H1 (cell line): ENCODE measurements around the gene SERPINB5. TPM values are rescaled to one million over a fixed set of nuclear protein-coding genes. Genes with fewer than 3 reads are reported as not detected.

Experiments used
- ATF3 ChIP-seq: IDR thresholded peaks from 2 replicates; pipeline ENCODE4 v1.6.1; 2011; ENCODE audit warnings: low read depth, mild to moderate bottlenecking, low read length; ENCODE audit not compliant: insufficient read depth
- E2F6 ChIP-seq: IDR thresholded peaks from 2 replicates; pipeline ENCODE4 v1.6.1; 2012; ENCODE audit warnings: inconsistent platforms
- KDM1A ChIP-seq: fragments of 200-600, 300-600 bp; sonication (generic); IDR thresholded peaks from 2 replicates; pipeline ENCODE4 v1.7.1; 2016; ENCODE audit warnings: mild to moderate bottlenecking, low read length, borderline replicate concordance
- RBBP5 ChIP-seq: IDR thresholded peaks from 2 replicates; pipeline ENCODE4 v1.7.1; 2012; ENCODE audit warnings: low read depth, mild to moderate bottlenecking, inconsistent platforms, low read length, moderate library complexity, borderline replicate concordance
- RNF2 ChIP-seq: fragments of 200-900, 300-1000 bp; sonication (generic); IDR thresholded peaks from 2 replicates; pipeline ENCODE4 v1.7.1; 2016; ENCODE audit warnings: borderline replicate concordance, low read depth, mild to moderate bottlenecking, antibody characterized with exemption, low read length; ENCODE audit not compliant: poor library complexity, severe bottlenecking; ENCODE audit errors: missing control alignments
- TAF1 ChIP-seq: IDR thresholded peaks from 2 replicates; pipeline ENCODE4 v1.6.1; 2011; ENCODE audit warnings: mild to moderate bottlenecking, low read depth, low read length
- TEAD4 ChIP-seq: IDR thresholded peaks from 2 replicates; pipeline ENCODE4 v1.6.1; 2012; ENCODE audit warnings: low read depth, low read length, inconsistent platforms, mixed read lengths
- polyA plus RNA-seq, 7 experiments: library from polyadenylated mRNA; depleted of rRNA in 3 of 7; stranded (reverse) in 5 of 7; unstranded in 2 of 7; fragments of >200 nt in 5 of 7; fragments of 200-250 nt in 2 of 7; gene quantifications; 1 replicate in 5 of 7; 2 replicates in 1 of 7; 4 replicates in 1 of 7; pipeline versions ENCODE4 v1.2.1 to v1.2.3, GENCODE V29; 2011 to 2013; ENCODE audit warnings: missing spikeins in 2 of 7, mixed read lengths in 2 of 7
- total RNA-seq: library from RNA; stranded (reverse); fragmentation: NEBNext Ultra II Directional; extraction: Animal tissue kit (Norgen Biotek cat#: 25700); gene quantifications from 2 replicates; pipeline ENCODE4 v1.2.1, GENCODE V29; 2021

Gene SERPINB5
- total and polyA plus RNA-seq, 2 of the 8 experiments (the other 6 are each of a cell fraction or from before 2014, with no cell fraction given), result 0.03 TPM; not detected in 1

GRCh38 chr18:63445037-63445436 is 31.7 kb upstream of the SERPINB5 start (continued):
- no peak for TF ChIP-seq ATF3
- TF ChIP-seq E2F6, result no peak
- TF ChIP-seq TEAD4, result no peak
- TF ChIP-seq RBBP5, result no peak
- no peak for TF ChIP-seq TAF1
- TF ChIP-seq KDM1A, result no peak
- TF ChIP-seq RNF2, result no peak
